ENCODE results near the gene FAT1.
A peak's percentile ranks its signal among the peaks of the same experiment; 100 is the strongest.

The FAT1 gene

DNA sequence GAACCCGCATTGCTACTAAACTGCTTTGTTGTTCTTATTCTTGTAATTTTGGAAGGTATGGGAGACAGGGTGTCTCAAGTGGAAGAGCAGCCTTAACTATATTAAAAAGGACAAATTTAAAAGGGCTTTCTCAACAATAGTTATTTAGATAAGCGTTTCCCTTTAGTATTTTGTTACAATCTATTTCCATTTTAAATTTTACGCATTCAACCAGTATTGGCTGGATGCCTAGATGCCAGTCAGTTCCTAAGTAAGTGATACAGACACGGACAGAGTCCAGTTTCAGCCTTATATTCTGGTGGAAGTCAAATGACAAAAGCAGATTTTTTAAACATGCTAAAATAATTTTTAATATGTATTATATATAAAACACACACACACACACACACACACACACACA, 28.3 kb downstream of the FAT1 start:
- TF ChIP-seq CTCF (IDR thresholded peaks at IDR 0.05; ENCODE audit: poor library complexity, severe bottlenecking): no peak
- peaks cover 31% of the 10 kb centered on the region for H3K4me1 ChIP-seq (ENCODE audit: insufficient read depth, poor library complexity, severe bottlenecking)
- H3K4me3 ChIP-seq (ENCODE audit: severe bottlenecking): no peak overlapping the region
- H3K27ac ChIP-seq (ENCODE audit: poor library complexity, severe bottlenecking): no peak overlapping the region
- no peak for DNase-seq (ENCODE audit: low spot score)
- no peak for ATAC-seq (ENCODE audit: low read depth)
- H3K27me3 ChIP-seq (ENCODE audit: insufficient read depth, poor library complexity, severe bottlenecking): no peaks in the 10 kb centered on the region
- no peaks in the 10 kb centered on the region for H3K9me3 ChIP-seq (ENCODE audit: severe bottlenecking)
- H3K36me3 ChIP-seq (ENCODE audit: low read depth): peaks cover 76% of the 10 kb centered on the region

GRCh38 chr4:186693894-186694293, 29.8 kb downstream of the FAT1 start:
- Histone ChIP-seq H3K9me3 (ENCODE audit: severe bottlenecking) (no peaks in the 10 kb centered on the region), H3K4me1 (ENCODE audit: insufficient read depth, poor library complexity, severe bottlenecking) (peaks cover 22% of the 10 kb centered on the region), H3K27ac (ENCODE audit: poor library complexity, severe bottlenecking) (peak overlapping the region; percentile 64), H3K27me3 (ENCODE audit: insufficient read depth, poor library complexity, severe bottlenecking) (no peaks in the 10 kb centered on the region), H3K36me3 (ENCODE audit: low read depth) (peaks cover 72% of the 10 kb centered on the region), H3K4me3 (ENCODE audit: severe bottlenecking) (no peak overlapping the region)
- DNase-seq (ENCODE audit: low spot score) (no peak), ATAC-seq (ENCODE audit: low read depth) (no peak)
- no peak for TF ChIP-seq CTCF (IDR thresholded peaks at IDR 0.05; ENCODE audit: poor library complexity, severe bottlenecking)

- ATAC-seq (ENCODE audit: low read depth): peak; percentile 95
- H3K27ac ChIP-seq (ENCODE audit: poor library complexity, severe bottlenecking): peak overlapping the region; percentile 64
- H3K4me1 ChIP-seq (ENCODE audit: insufficient read depth, poor library complexity, severe bottlenecking): peaks cover 28% of the 10 kb centered on the region
- no peaks in the 10 kb centered on the region for H3K27me3 ChIP-seq (ENCODE audit: insufficient read depth, poor library complexity, severe bottlenecking)
- H3K9me3 ChIP-seq (ENCODE audit: severe bottlenecking): no peaks in the 10 kb centered on the region
- H3K4me3 ChIP-seq (ENCODE audit: severe bottlenecking): no peak overlapping the region
- TF ChIP-seq CTCF (IDR thresholded peaks at IDR 0.05; ENCODE audit: poor library complexity, severe bottlenecking): no peak
- DNase-seq (ENCODE audit: low spot score): peak; percentile 91
- H3K36me3 ChIP-seq (ENCODE audit: low read depth): peaks cover 66% of the 10 kb centered on the region
Observed at GRCh38 chr4:186693159-186693815, 30.4 kb downstream of the FAT1 start.

- ATAC-seq (ENCODE audit: low read depth) (no peak), DNase-seq (ENCODE audit: low spot score) (no peak)
- no peak overlapping the region for H3K4me3 ChIP-seq (ENCODE audit: severe bottlenecking)
- TF ChIP-seq CTCF (IDR thresholded peaks at IDR 0.05; ENCODE audit: poor library complexity, severe bottlenecking): no peak
- H3K4me1 ChIP-seq (ENCODE audit: insufficient read depth, poor library complexity, severe bottlenecking): peaks cover 40% of the 10 kb centered on the region
- peaks cover 47% of the 10 kb centered on the region for H3K36me3 ChIP-seq (ENCODE audit: low read depth)
- no peaks in the 10 kb centered on the region for H3K9me3 ChIP-seq (ENCODE audit: severe bottlenecking)
- H3K27ac ChIP-seq (ENCODE audit: poor library complexity, severe bottlenecking): no peak overlapping the region
- no peaks in the 10 kb centered on the region for H3K27me3 ChIP-seq (ENCODE audit: insufficient read depth, poor library complexity, severe bottlenecking)
Observed at GRCh38 chr4:186691396-186691795, 32.3 kb downstream of the FAT1 start.

GRCh38 chr4:186689476-186689875, 34.2 kb downstream of the FAT1 start:
- Histone ChIP-seq H3K27me3 (ENCODE audit: insufficient read depth, poor library complexity, severe bottlenecking) (no peaks in the 10 kb centered on the region), H3K9me3 (ENCODE audit: severe bottlenecking) (no peaks in the 10 kb centered on the region), H3K27ac (ENCODE audit: poor library complexity, severe bottlenecking) (no peak overlapping the region), H3K4me3 (ENCODE audit: severe bottlenecking) (no peak overlapping the region), H3K4me1 (ENCODE audit: insufficient read depth, poor library complexity, severe bottlenecking) (peaks cover 53% of the 10 kb centered on the region), H3K36me3 (ENCODE audit: low read depth) (peaks cover 36% of the 10 kb centered on the region)
- DNase-seq (ENCODE audit: low spot score): no peak
- no peak for ATAC-seq (ENCODE audit: low read depth)
- no peak for TF ChIP-seq CTCF (IDR thresholded peaks at IDR 0.05; ENCODE audit: poor library complexity, severe bottlenecking)
